SU-DHL-6 (cell line): ENCODE results near the gene NPB.

Experiments
- H2AFZ ChIP-seq: fragments of 200-600 bp; sonication (generic); 2 replicates; pipeline ENCODE4 v1.6.1; 2014; ENCODE audit warnings: low read depth, mild to moderate bottlenecking, moderate library complexity, mixed read lengths, antibody characterized with exemption, low read length; ENCODE audit not compliant: severe bottlenecking
- H3F3A ChIP-seq: fragments of 200-600 bp; shearing (Covaris generic); 2 replicates; pipeline ENCODE4 v1.6.0; 2016; ENCODE audit warnings: antibody characterized with exemption, mild to moderate bottlenecking; ENCODE audit not compliant: insufficient read depth
- H3K27ac ChIP-seq: fragments of 200-600 bp; sonication (generic); 2 replicates; pipeline ENCODE4 v1.5.1; 2016; ENCODE audit warnings: low read depth, mild to moderate bottlenecking, low read length, moderate library complexity, mixed read lengths
- H3K27me3 ChIP-seq: fragments of 200-600 bp; sonication (generic), shearing (Covaris generic); 2 replicates; pipeline ENCODE4 v1.6.0; 2014; ENCODE audit warnings: mild to moderate bottlenecking, low read length
- H3K36me3 ChIP-seq: fragments of 200-600 bp; sonication (generic); 2 replicates; pipeline ENCODE4 v1.6.1; 2014; ENCODE audit warnings: mild to moderate bottlenecking, low read length, mixed read lengths
- H3K4me2 ChIP-seq: fragments of 300-600, 200-600 bp; shearing (Covaris generic), sonication (generic); 2 replicates; pipeline ENCODE4 v1.6.0; 2014; ENCODE audit warnings: low read length, low read depth, mild to moderate bottlenecking; ENCODE audit not compliant: poor library complexity, severe bottlenecking
- H3K4me3 ChIP-seq: fragments of 200-600 bp; sonication (generic); 2 replicates; pipeline ENCODE4 v1.5.1; 2014; ENCODE audit warnings: antibody characterized with exemption, low read length, mild to moderate bottlenecking, mixed read lengths; ENCODE audit not compliant: insufficient read depth, poor library complexity, severe bottlenecking
- H3K79me2 ChIP-seq: fragments of 200-600 bp; sonication (generic); 2 replicates; pipeline ENCODE4 v1.6.1; 2014; ENCODE audit warnings: mild to moderate bottlenecking, low read length, moderate library complexity; ENCODE audit not compliant: insufficient read depth
- H3K9ac ChIP-seq: fragments of 200-600 bp; sonication (generic); 2 replicates; pipeline ENCODE4 v1.7.0; 2014; ENCODE audit warnings: mild to moderate bottlenecking, low read length
- H3K9me2 ChIP-seq: fragments of 200-600 bp; sonication (generic); replicated peaks from 2 replicates; pipeline ENCODE4 v1.6.1; 2014; ENCODE audit warnings: low read length; ENCODE audit not compliant: insufficient read depth
- H3K9me3 ChIP-seq: fragments of 200-600 bp; sonication (generic); 2 replicates; pipeline ENCODE4 v1.6.1; 2014; ENCODE audit warnings: low read length, mixed read lengths; ENCODE audit not compliant: insufficient read depth
- H4K20me1 ChIP-seq: fragments of 200-600 bp; sonication (generic); 2 replicates; pipeline ENCODE4 v1.6.1; 2014; ENCODE audit warnings: low read depth, mild to moderate bottlenecking, antibody characterized with exemption, low read length, moderate library complexity, mixed read lengths
- EZH2phosphoT487 ChIP-seq: fragments of 200-600 bp; sonication (generic), shearing (Covaris generic); conservative IDR thresholded peaks from 2 replicates; pipeline ENCODE4 v1.6.1; 2018; ENCODE audit warnings: mild to moderate bottlenecking, antibody characterized with exemption, low read length, moderate library complexity, mixed read lengths
- TF ChIP-seq, protein P1 (sequence below): fragments of 200-600 bp; sonication (generic); IDR thresholded peaks from one replicate; pipeline ENCODE4 v1.5.1; 2017; ENCODE audit warnings: antibody characterized with exemption, mild to moderate bottlenecking, low read length, moderate library complexity; ENCODE audit not compliant: insufficient read depth, poor library complexity, severe bottlenecking

Gene NPB

DNA sequence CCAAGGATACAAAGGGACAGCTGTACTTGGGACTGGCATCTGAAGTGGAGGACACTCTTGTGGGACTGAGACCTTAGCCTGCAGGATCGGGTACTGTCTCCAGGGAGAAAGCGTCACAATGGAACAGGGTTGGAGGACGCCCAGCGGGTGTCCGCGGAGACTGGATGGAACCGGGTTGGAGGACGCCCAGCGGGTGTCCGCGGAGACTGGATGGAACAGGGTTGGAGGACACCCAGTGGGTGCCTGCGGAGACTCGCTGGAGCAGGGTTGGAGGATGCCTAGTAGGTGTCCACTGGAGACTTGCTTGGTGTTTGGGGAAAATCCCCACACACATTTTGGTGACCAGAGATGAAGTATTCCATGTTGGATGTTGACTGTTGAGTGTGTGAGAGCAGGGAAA lies 45.2 kb downstream of the NPB start, which contains the start of gene MYADML2:
TSS of gene MYADML2 (minus strand) at position 45 of the 400 bp plus-strand sequence. CDS start 5,492 bp downstream, outside the sequence.
- no peaks in the 10 kb centered on the region for H3K36me3 ChIP-seq
- no peaks in the 10 kb centered on the region for H3K79me2 ChIP-seq
- no peaks in the 10 kb centered on the region for H3K9me3 ChIP-seq
- H3K27me3 ChIP-seq = no peaks in the 10 kb centered on the region
- TF ChIP-seq, protein P1, sequence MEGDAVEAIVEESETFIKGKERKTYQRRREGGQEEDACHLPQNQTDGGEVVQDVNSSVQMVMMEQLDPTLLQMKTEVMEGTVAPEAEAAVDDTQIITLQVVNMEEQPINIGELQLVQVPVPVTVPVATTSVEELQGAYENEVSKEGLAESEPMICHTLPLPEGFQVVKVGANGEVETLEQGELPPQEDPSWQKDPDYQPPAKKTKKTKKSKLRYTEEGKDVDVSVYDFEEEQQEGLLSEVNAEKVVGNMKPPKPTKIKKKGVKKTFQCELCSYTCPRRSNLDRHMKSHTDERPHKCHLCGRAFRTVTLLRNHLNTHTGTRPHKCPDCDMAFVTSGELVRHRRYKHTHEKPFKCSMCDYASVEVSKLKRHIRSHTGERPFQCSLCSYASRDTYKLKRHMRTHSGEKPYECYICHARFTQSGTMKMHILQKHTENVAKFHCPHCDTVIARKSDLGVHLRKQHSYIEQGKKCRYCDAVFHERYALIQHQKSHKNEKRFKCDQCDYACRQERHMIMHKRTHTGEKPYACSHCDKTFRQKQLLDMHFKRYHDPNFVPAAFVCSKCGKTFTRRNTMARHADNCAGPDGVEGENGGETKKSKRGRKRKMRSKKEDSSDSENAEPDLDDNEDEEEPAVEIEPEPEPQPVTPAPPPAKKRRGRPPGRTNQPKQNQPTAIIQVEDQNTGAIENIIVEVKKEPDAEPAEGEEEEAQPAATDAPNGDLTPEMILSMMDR = no peak
- no peak for TF ChIP-seq EZH2phosphoT487
- no peaks in the 10 kb centered on the region for H3K9me2 ChIP-seq
- H3K4me3 ChIP-seq = no peak within 1 kb of the TSS
- no peak within 1 kb of the TSS for H3K4me2 ChIP-seq
- H3K27ac ChIP-seq = peak within 1 kb of the TSS; percentile 52
- no peaks in the 10 kb centered on the region for H4K20me1 ChIP-seq
- peaks cover 46% of the 10 kb centered on the region for H3F3A ChIP-seq
- no peak within 1 kb of the TSS for H3K9ac ChIP-seq
- H2AFZ ChIP-seq = no peak within 1 kb of the TSS

DNA sequence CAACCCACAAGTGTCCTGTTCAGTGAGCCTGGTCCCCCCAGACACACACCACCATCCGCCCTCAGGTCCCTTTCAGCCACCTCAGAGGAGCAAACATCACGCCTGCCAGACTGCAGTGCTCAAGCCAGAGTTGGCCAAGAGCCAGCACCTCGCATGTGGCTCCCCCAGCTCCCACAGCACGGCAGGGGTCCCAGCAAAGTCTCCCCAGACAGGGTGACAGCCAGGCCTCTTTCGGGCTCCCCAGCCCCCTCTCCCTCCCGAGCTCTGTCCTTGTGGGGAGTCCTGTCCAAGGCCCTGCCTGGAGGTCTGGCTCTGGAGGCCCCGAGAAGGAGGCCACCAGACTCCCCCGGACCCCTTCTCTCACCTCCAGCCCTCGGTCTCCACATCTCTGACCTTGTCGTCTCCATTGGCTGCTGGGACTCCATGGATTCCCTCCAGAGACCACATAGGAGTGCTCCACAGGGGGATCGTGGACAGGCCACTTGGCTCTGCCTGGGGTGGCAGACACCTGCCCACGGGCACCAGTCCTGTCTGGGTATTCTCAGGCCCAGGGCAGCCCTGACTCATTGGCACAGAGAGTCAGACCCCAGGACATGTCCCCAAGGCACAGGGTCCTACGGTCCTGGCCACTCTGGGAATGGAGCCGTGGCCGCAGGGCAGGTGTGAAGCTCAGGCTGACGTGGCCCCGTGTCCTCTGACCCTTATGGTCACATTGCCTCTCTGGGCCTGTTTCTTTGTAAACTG lies 46.8 kb downstream of the NPB start:
- Histone ChIP-seq H3K27ac (peak overlapping the region; percentile 57), H3K79me2 (no peaks in the 10 kb centered on the region), H3K9me2 (no peaks in the 10 kb centered on the region), H3K4me2 (no peak overlapping the region), H2AFZ (no peak overlapping the region), H3K4me3 (no peak overlapping the region), H3F3A (peaks cover 37% of the 10 kb centered on the region), H3K36me3 (no peaks in the 10 kb centered on the region), H3K9me3 (no peaks in the 10 kb centered on the region), H3K27me3 (no peaks in the 10 kb centered on the region), H3K9ac (no peak overlapping the region), H4K20me1 (no peaks in the 10 kb centered on the region)
- no peak for TF ChIP-seq EZH2phosphoT487
- TF ChIP-seq, protein P1 = no peak

GRCh38 chr17:81950501-81950900 lies 48.5 kb downstream of the NPB start:
- Histone ChIP-seq H3K36me3 (no peaks in the 10 kb centered on the region), H3K9ac (no peak overlapping the region), H2AFZ (no peak overlapping the region), H3K9me2 (no peaks in the 10 kb centered on the region), H3K27me3 (no peaks in the 10 kb centered on the region), H3K79me2 (no peaks in the 10 kb centered on the region), H4K20me1 (no peaks in the 10 kb centered on the region), H3F3A (peaks cover 28% of the 10 kb centered on the region), H3K27ac (peak overlapping the region; percentile 86), H3K4me3 (no peak overlapping the region), H3K9me3 (no peaks in the 10 kb centered on the region), H3K4me2 (peak overlapping the region; percentile 34)
- TF ChIP-seq, protein P1 = no peak
- TF ChIP-seq EZH2phosphoT487 = no peak
